ENCODE measurements around the gene FOXI2. TPM values are rescaled to one million over a fixed set of nuclear protein-coding genes. Genes with fewer than 3 reads are reported as not detected.

FOXI2 gene
- total RNA-seq (0.09 TPM), polyA plus RNA-seq (ENCODE audit: insufficient read depth in 1 of 8, insufficient read length in 8 of 8, low replicate concordance in 1 of 8) (under 1 TPM; 0.10 to 0.40 (median 0.19) TPM)
- long read RNA-seq, donor 1, result 0 reads
- long read RNA-seq, donor 2, result 0 reads
- long read RNA-seq, donor 3, result 0 reads
- long read RNA-seq, donor 4, result 0 reads
- long read RNA-seq, donor 5, result 0 reads
- long read RNA-seq, donor 6, result 0 reads
- long read RNA-seq, donor 7, result 0 reads
- long read RNA-seq, donor 8, result 0 reads
- long read RNA-seq, donor 9, result 0 reads
- long read RNA-seq, donor 10, result 0 reads
- long read RNA-seq, donor 11, result 0 reads

DNA sequence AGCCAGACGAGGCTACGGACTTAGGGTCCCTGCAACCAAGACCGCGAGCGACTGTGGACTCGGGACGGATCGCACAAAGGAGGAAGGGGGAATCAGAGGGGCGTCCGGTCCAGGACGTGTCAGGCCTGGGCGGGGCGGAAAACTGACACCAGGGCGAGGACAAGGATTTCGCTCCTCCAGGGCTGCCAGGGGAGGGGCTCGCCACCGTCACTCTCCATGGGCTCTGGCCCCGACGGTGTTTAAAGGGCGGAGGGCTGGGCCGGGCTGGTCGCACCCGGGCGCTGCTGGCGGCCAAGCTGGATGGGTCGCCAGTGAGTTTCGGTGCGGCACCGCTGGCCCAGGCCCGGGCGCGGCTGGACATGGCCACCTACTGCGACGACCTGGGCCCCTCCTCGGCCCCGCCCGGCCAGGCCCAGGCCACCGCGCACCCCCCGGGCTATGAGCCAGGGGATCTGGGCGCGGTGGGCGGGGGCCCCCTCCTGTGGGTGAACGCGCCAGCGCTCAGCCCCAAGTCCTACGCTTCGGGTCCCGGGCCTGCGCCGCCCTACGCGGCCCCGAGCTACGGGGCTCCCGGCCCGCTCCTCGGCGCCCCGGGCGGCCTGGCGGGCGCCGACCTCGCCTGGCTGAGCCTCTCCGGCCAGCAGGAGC lies at the start of gene FOXI2:
Gene FOXI2, plus strand, starts transcription at position 271 of the 648 bp plus-strand sequence. Its CDS starts 89 bp downstream, at position 360.
- whole genome bisulfite sequencing (ENCODE audit: insufficient coverage), result under 1% methylated on average over 66 of the region's 66 CpGs
- Histone ChIP-seq H3K9me3 (replicated peaks; ENCODE audit: control insufficient read depth, low read depth, low read length) (no peaks in the 10 kb centered on the region), H3K36me3 (ENCODE audit: control insufficient read depth, insufficient read depth, low read length) (no peaks in the 10 kb centered on the region), H3K27ac (ENCODE audit: low read length) (no peak within 1 kb of the TSS), H3K4me1 (ENCODE audit: control insufficient read depth, insufficient read depth, low read length) (peaks cover 18% of the 10 kb centered on the region), H3K4me3 (ENCODE audit: low read length) (no peak within 1 kb of the TSS), H3K27me3 (ENCODE audit: control insufficient read depth, insufficient read depth, low read length) (peaks cover 75% of the 10 kb centered on the region)
- peak; percentile 16 for DNase-seq

GRCh38 chr10:127687548-127687947 lies 49.4 kb upstream of the FOXI2 start:
- peaks cover 2% of the 10 kb centered on the region for H3K27me3 ChIP-seq (ENCODE audit: control insufficient read depth, insufficient read depth, low read length)
- no peak for DNase-seq
- H3K9me3 ChIP-seq (replicated peaks; ENCODE audit: control insufficient read depth, low read depth, low read length), result no peaks in the 10 kb centered on the region
- H3K4me1 ChIP-seq (ENCODE audit: control insufficient read depth, insufficient read depth, low read length), result no peaks in the 10 kb centered on the region
- H3K4me3 ChIP-seq (ENCODE audit: low read length), result no peak overlapping the region
- H3K36me3 ChIP-seq (ENCODE audit: control insufficient read depth, insufficient read depth, low read length), result no peaks in the 10 kb centered on the region
- H3K27ac ChIP-seq (ENCODE audit: low read length), result no peak overlapping the region
- 45% methylated on average over 2 of the region's 6 CpGs for WGBS (ENCODE audit: insufficient coverage)

DNA sequence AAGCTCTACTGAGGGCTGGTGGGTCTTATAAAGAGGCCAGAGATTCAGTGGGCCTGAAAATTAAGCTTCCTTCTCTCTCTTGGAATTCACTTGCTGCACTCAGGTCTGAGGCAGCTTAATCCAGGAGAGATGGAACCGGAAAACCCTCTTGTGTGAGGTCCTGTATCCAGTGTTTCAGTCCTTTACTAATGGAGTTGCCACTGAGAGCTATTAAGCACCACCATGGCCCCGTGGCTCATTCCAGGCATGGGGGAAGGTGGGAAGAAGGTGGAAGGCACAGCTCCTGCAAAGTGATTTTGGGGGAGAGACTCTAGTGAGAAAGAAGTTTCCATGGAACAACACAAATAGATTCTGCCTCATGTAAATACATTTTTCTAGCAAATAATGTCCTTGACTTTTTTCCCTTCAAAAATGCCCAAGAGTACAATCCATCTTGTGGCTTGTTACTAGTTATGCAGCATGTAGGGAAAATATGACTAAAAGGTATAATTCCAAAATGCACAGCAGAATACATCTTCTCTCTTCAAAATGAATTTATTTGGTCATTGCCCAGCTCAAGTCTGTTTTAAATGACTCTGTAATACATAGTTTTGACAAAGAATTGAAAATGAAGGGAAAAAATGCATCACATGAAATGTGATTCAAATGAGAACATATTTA lies 46.7 kb upstream of the FOXI2 start:
- Histone ChIP-seq H3K4me1 (ENCODE audit: control insufficient read depth, insufficient read depth, low read length) (no peaks in the 10 kb centered on the region), H3K36me3 (ENCODE audit: control insufficient read depth, insufficient read depth, low read length) (no peaks in the 10 kb centered on the region), H3K4me3 (ENCODE audit: low read length) (no peak overlapping the region), H3K27me3 (ENCODE audit: control insufficient read depth, insufficient read depth, low read length) (no peaks in the 10 kb centered on the region), H3K27ac (ENCODE audit: low read length) (no peak overlapping the region), H3K9me3 (replicated peaks; ENCODE audit: control insufficient read depth, low read depth, low read length) (no peaks in the 10 kb centered on the region)
- DNase-seq, result peak; percentile 82
- WGBS (ENCODE audit: insufficient coverage), result 50% methylated on average over 1 of the region's 2 CpGs

DNA sequence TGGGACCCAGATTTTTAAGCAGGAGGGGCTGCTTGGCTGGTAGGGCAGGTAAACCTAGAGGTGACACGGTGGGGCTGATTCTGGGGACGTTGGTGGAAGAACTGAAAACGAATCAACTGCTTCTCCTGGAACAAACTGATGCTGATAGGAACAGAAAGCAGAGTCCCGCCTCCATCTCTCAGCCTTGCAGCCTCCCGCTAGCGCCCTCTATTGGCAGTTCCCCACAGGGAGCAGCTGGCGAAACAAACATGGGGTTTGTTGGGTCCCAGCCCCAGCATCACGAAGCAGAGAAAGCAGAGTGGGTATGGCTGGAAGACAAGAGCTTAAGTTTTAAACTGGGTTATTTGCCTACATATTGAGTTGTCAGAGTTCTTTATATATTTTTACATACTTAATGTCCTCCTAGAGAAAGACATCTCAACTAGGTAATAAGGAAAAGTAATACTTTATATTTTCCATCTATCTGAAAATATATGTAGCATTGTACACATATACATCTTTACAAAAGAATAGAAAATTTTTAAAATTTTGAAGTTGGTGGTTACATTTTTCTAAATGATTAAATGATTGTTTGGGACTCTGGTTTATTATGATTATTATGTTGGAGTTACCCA lies 42.3 kb upstream of the FOXI2 start:
- H3K36me3 ChIP-seq (ENCODE audit: control insufficient read depth, insufficient read depth, low read length), result no peaks in the 10 kb centered on the region
- 50% methylated on average over 3 of the region's 8 CpGs for WGBS (ENCODE audit: insufficient coverage)
- H3K4me3 ChIP-seq (ENCODE audit: low read length), result no peak overlapping the region
- H3K9me3 ChIP-seq (replicated peaks; ENCODE audit: control insufficient read depth, low read depth, low read length), result no peaks in the 10 kb centered on the region
- no peak for DNase-seq
- H3K4me1 ChIP-seq (ENCODE audit: control insufficient read depth, insufficient read depth, low read length), result no peaks in the 10 kb centered on the region
- H3K27me3 ChIP-seq (ENCODE audit: control insufficient read depth, insufficient read depth, low read length), result no peaks in the 10 kb centered on the region
- no peak overlapping the region for H3K27ac ChIP-seq (ENCODE audit: low read length)

DNA sequence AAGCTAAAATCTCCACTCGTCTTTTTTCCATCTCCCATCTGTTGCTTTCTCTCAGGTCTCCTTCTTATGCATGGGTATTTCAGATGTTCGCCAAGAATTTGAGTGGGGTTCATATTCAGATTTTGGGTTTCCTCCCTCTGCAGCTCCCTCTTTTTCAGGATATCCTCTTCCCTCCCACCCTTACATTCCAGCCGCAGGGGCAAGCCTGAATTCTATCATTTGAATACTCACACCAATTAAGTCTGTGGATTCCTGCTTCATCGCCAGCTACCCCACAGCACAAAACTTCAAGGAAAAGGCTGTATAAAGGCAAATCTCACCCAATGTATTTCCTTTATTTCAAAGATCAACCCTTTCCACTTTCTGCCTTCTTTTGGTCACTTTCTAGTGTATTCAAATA lies 41.6 kb upstream of the FOXI2 start:
- 10% methylated on average over 1 of the region's 4 CpGs for WGBS (ENCODE audit: insufficient coverage)
- no peak for DNase-seq
- Histone ChIP-seq H3K9me3 (replicated peaks; ENCODE audit: control insufficient read depth, low read depth, low read length) (no peaks in the 10 kb centered on the region), H3K27me3 (ENCODE audit: control insufficient read depth, insufficient read depth, low read length) (no peaks in the 10 kb centered on the region), H3K4me3 (ENCODE audit: low read length) (no peak overlapping the region), H3K4me1 (ENCODE audit: control insufficient read depth, insufficient read depth, low read length) (no peaks in the 10 kb centered on the region), H3K36me3 (ENCODE audit: control insufficient read depth, insufficient read depth, low read length) (no peaks in the 10 kb centered on the region), H3K27ac (ENCODE audit: low read length) (no peak overlapping the region)

DNA sequence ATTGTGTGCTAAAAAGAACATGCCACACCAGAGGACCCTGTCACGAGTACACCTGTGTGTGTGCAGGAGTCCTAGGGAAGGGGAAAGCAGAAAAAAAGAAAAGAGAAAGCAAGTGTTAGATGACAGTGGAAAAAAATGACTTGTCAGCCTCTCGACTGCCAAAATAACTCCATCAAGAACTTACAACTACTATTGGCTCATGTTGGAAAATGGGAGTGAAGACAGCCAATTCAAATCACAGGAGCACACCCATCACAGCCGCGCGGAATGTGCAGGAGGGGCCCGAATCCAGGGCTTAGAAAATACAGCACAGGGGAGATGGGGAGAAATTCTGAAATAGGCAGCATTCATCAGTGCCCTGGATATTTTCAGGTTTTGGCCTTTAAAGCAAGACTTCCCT lies 38.1 kb upstream of the FOXI2 start:
- no peaks in the 10 kb centered on the region for H3K9me3 ChIP-seq (replicated peaks; ENCODE audit: control insufficient read depth, low read depth, low read length)
- no peaks in the 10 kb centered on the region for H3K36me3 ChIP-seq (ENCODE audit: control insufficient read depth, insufficient read depth, low read length)
- no peaks in the 10 kb centered on the region for H3K4me1 ChIP-seq (ENCODE audit: control insufficient read depth, insufficient read depth, low read length)
- no CpG with 5 or more reads among the region's 6 CpGs for WGBS (ENCODE audit: insufficient coverage)
- H3K4me3 ChIP-seq (ENCODE audit: low read length), result no peak overlapping the region
- H3K27ac ChIP-seq (ENCODE audit: low read length), result no peak overlapping the region
- peak; percentile 82 for DNase-seq
- H3K27me3 ChIP-seq (ENCODE audit: control insufficient read depth, insufficient read depth, low read length), result no peaks in the 10 kb centered on the region

GRCh38 chr10:127699311-127699710 lies 37.7 kb upstream of the FOXI2 start:
- Histone ChIP-seq H3K27ac (ENCODE audit: low read length) (no peak overlapping the region), H3K4me3 (ENCODE audit: low read length) (no peak overlapping the region), H3K9me3 (replicated peaks; ENCODE audit: control insufficient read depth, low read depth, low read length) (no peaks in the 10 kb centered on the region), H3K4me1 (ENCODE audit: control insufficient read depth, insufficient read depth, low read length) (no peaks in the 10 kb centered on the region), H3K27me3 (ENCODE audit: control insufficient read depth, insufficient read depth, low read length) (no peaks in the 10 kb centered on the region), H3K36me3 (ENCODE audit: control insufficient read depth, insufficient read depth, low read length) (no peaks in the 10 kb centered on the region)
- WGBS (ENCODE audit: insufficient coverage), result 68% methylated on average over 6 of the region's 8 CpGs
- DNase-seq, result no peak

- no peaks in the 10 kb centered on the region for H3K36me3 ChIP-seq (ENCODE audit: control insufficient read depth, insufficient read depth, low read length)
- no peak overlapping the region for H3K27ac ChIP-seq (ENCODE audit: low read length)
- no peak for DNase-seq
- H3K4me1 ChIP-seq (ENCODE audit: control insufficient read depth, insufficient read depth, low read length), result no peaks in the 10 kb centered on the region
- 77% methylated on average over 2 of the region's 4 CpGs for WGBS (ENCODE audit: insufficient coverage)
- H3K4me3 ChIP-seq (ENCODE audit: low read length), result no peak overlapping the region
- no peaks in the 10 kb centered on the region for H3K9me3 ChIP-seq (replicated peaks; ENCODE audit: control insufficient read depth, low read depth, low read length)
- no peaks in the 10 kb centered on the region for H3K27me3 ChIP-seq (ENCODE audit: control insufficient read depth, insufficient read depth, low read length)
Measured at GRCh38 chr10:127702271-127702670, 34.7 kb upstream of the FOXI2 start.

GRCh38 chr10:127715249-127715648 lies 21.7 kb upstream of the FOXI2 start:
- Histone ChIP-seq H3K27me3 (ENCODE audit: control insufficient read depth, insufficient read depth, low read length) (no peaks in the 10 kb centered on the region), H3K4me3 (ENCODE audit: low read length) (no peak overlapping the region), H3K9me3 (replicated peaks; ENCODE audit: control insufficient read depth, low read depth, low read length) (no peaks in the 10 kb centered on the region), H3K27ac (ENCODE audit: low read length) (no peak overlapping the region), H3K36me3 (ENCODE audit: control insufficient read depth, insufficient read depth, low read length) (no peaks in the 10 kb centered on the region), H3K4me1 (ENCODE audit: control insufficient read depth, insufficient read depth, low read length) (no peaks in the 10 kb centered on the region)
- no peak for DNase-seq
- WGBS (ENCODE audit: insufficient coverage), result 23% methylated on average over 3 of the region's 6 CpGs

DNA sequence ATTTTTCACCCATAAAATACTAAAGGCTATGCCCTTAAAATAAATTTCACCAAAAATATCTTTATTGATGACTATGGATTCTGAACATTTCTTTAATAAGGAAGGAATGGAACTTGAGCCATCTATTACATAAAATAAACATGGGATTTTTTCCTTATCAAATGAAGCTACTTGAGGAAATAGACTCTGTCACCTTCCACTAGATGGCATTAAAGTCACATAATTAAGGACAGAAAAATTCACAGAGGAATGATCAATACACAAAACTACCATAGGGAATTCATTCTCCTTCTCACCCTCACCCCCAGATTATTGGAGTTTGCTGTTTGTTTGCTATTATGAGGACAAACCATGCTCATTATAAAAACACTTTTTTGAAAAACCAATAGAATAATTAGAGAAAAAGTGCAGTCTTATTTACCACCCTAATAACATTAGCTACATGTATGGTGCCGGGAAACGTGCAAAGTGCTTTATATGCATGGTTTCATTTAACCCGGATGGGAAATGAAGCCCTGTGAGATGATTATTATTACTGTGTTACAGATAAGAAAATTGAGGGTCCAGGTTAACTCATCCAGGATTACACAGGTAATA lies 21.1 kb upstream of the FOXI2 start:
- no peak overlapping the region for H3K27ac ChIP-seq (ENCODE audit: low read length)
- no CpG with 5 or more reads among the region's 3 CpGs for WGBS (ENCODE audit: insufficient coverage)
- H3K36me3 ChIP-seq (ENCODE audit: control insufficient read depth, insufficient read depth, low read length), result no peaks in the 10 kb centered on the region
- H3K4me3 ChIP-seq (ENCODE audit: low read length), result no peak overlapping the region
- no peaks in the 10 kb centered on the region for H3K4me1 ChIP-seq (ENCODE audit: control insufficient read depth, insufficient read depth, low read length)
- peak; percentile 40 for DNase-seq
- H3K27me3 ChIP-seq (ENCODE audit: control insufficient read depth, insufficient read depth, low read length), result no peaks in the 10 kb centered on the region
- H3K9me3 ChIP-seq (replicated peaks; ENCODE audit: control insufficient read depth, low read depth, low read length), result no peaks in the 10 kb centered on the region

Measured in muscle of leg (tissue), 16 donors.